Breast epithelium (tissue), 3 donors: ENCODE measurements around the gene ADD2.

Experiments
- CTCF ChIP-seq, 3 donors: fragments of 450-650 bp; IDR thresholded peaks; one replicate each; pipeline ENCODE4 v1.5.1; 2016 to 2017; ENCODE audit warnings: antibody characterized with exemption in 3 of 3, mild to moderate bottlenecking in 3 of 3, moderate library complexity in 3 of 3
- POLR2A ChIP-seq: fragments of 450-650 bp; IDR thresholded peaks from one replicate; pipeline ENCODE4 v1.6.1; 2016; ENCODE audit warnings: antibody characterized with exemption, mild to moderate bottlenecking, moderate library complexity

GRCh38 chr2:70714141-70714905, 53.7 kb downstream of the ADD2 start:
- TF ChIP-seq CTCF (IDR thresholded peaks at IDR 0.05) = no peak
- no peak for TF ChIP-seq POLR2A
